GF-D8 (cell line): Measurements from ENCODE around the gene PTPRD.

Source experiments
- DNase-seq: peaks from one replicate; lab custom pipeline; 2025; lab: John Stamatoyannopoulos, UW

Gene PTPRD

GRCh38 chr9:9605681-9606080 is 1007.1 kb downstream of the PTPRD start:
- DNase-seq: no peak

DNA sequence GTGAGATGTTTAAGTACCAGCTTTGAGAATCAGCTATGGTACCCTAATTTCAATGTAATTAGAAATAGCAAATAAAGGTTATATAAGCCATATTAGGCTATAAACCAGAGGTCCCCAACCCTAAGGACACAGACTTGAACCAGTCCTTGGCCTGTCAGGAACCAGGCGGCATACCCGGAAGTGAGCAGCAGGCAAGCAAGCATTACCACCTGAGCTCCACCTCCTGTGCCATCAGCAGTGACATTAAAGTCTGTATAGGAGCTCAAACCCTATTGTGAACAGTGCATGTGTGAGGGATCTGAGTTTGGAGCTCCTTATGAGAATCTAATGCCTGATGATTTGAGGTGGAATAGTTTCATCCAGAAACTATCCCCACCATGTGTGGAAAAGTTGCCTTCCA is 1009.5 kb downstream of the PTPRD start:
- no peak for DNase-seq

- no peak for DNase-seq
These were observed 1014.1 kb downstream of the PTPRD start for GRCh38 chr9:9598723-9599122.

GRCh38 chr9:9592104-9592503 is 1020.7 kb downstream of the PTPRD start:
- no peak for DNase-seq

DNA sequence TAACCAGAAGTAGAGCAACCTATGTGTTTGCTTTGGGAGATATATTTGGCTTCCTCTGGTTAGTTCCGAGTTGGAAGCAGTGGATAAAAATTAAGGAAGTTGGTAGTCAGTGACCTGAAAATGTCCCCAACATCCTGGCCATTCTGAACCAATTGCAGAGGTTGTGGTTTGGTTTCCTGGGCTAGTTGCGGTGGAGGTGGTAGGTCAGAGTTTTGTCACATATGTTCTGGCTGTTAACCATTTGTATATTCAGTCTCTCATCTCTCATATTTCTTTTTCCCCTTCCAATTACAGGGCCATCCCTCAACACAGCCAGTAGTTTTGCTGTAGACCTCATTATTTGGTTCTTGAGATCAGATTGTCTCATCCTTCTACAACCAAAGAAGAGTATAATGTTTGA is 1026.9 kb downstream of the PTPRD start:
- no peak for DNase-seq

- no peak for DNase-seq
These were observed 1038.7 kb downstream of the PTPRD start for GRCh38 chr9:9574080-9574479.

- DNase-seq: no peak
These were observed 1047.1 kb downstream of the PTPRD start for GRCh38 chr9:9565700-9566099.

- no peak for DNase-seq
These were observed 1049.0 kb downstream of the PTPRD start for GRCh38 chr9:9563817-9564216.

GRCh38 chr9:9560382-9561035 is 1052.3 kb downstream of the PTPRD start:
- no peak for DNase-seq

DNA sequence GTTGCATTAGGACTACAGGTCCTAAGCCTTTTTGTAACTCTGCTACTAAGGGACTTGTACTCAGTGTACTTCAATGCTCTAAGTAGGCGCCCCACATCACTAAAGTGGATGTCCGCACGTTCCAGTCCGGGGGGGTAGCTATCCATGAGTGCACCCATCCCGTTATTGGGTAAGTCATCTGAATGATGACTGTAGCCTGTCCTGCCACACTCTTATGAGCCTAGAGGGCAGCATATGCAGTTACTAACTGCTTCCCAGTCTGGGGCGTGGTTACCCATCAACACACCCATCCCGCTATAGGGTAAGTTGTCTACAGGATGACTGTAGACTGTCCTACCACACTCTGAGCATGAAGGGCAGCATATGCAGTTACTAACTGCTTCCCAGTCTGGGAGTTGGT is 1053.9 kb downstream of the PTPRD start:
- DNase-seq: no peak

GRCh38 chr9:9557804-9558334 is 1054.9 kb downstream of the PTPRD start:
- no peak for DNase-seq

GRCh38 chr9:9556865-9557803 is 1055.7 kb downstream of the PTPRD start:
- DNase-seq: no peak

DNA sequence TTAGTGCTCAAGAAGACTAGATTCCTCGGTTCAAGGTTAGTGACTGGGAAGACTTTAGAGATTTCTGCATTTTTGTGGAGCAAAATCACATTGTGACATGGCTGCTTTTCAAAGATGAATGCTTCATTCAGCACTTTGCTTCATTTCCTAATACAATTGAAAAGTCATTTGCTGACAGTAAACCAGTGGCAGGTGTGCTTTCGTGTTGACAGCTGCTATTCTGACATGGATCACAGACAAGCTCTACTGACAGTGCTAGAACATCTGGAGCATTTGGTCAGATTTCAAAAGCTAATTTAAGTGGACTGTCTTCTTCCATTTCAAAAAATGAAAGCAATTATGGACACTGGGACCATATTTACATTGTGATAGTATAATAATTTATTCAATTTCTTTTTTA is 1060.1 kb downstream of the PTPRD start:
- DNase-seq: no peak

DNA sequence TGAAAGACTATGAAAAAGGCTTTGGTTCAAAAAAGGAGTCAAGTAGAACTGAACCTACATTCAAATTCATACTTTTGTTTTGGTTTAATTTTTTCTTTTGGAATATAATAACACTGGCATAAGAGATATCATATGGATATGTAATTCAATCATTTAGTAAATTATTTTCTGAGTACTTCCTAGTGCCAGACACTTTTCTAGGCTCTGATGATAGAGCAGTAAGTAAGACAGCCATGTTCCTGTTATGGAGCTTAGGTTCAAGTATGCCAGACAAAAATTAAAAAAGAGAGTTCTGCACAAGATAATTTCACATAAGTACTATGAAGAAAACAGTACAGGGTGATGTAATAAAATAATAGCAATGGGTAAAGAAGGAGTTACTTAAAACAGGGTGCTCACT is 1074.0 kb downstream of the PTPRD start:
- DNase-seq: no peak

GRCh38 chr9:9538356-9538755 is 1074.4 kb downstream of the PTPRD start:
- no peak for DNase-seq

- no peak for DNase-seq
These were observed 1076.3 kb downstream of the PTPRD start for GRCh38 chr9:9536523-9536922.

GRCh38 chr9:9523476-9524139 is 1089.2 kb downstream of the PTPRD start:
- no peak for DNase-seq

GRCh38 chr9:9522406-9522805 is 1090.4 kb downstream of the PTPRD start:
- no peak for DNase-seq

- no peak for DNase-seq
These were observed 1091.6 kb downstream of the PTPRD start for GRCh38 chr9:9521033-9521779.

DNA sequence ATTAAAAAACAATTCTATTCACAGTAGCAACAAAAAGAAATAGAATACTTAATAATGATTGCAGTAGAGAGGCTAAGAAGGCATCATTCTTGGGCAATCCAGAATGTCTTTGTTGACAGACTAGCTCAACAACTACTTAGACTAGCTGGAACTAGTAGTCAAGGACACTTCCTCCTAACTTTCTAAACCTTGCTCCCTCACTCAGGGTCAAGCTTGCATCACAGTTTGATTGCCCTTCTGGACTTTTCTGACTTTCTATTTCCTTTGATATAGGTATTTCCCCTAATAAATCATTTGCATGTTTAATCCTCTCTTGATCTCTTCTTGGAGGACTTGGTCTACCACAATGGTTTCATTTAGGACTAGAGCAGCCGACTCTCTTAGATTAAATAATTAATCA is 1107.9 kb downstream of the PTPRD start:
- DNase-seq: no peak

DNA sequence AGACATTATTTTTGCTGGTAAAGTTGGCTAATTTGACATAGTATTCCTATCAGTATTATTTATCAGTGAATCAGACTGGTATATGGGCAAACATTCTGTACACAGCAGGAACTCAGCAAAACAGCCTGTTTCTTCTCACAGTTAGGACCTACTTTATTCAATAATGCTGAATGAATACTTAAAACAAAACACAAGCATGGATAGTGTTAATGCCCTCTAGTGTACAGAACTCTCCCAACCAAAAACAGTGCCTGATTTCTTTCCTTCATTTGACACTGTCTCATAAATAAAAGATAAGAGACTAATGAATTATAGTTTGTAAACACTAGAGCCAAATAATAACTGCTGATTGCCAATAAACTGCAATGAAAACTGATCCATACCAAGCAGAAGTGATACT is 1113.3 kb downstream of the PTPRD start:
- DNase-seq: no peak

DNA sequence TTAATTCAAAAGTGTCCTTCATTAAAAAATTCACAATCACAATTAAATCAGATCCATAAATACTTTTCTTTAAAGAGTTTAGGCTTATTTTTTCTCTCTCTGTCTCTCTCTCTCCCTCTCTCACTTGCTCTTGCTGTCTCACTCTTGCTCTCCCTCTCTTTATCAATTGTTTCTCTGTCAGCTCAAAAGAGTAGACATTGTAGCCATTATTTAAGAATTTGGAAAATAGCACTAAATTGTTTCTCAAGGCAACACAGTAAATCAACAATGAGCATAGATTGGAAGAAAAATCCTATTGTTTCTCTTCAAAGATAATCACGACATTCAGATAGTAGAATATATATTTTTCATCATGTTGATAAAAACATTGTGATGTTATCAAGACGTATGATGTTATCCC is 1114.0 kb downstream of the PTPRD start:
- no peak for DNase-seq
